NCI-H2171 (cell line): Measurements from ENCODE around the gene CCSAP.
"Not testable (repeated sequence)": the region's sequence is repeated elsewhere in the genome, so short reads cannot be mapped to it uniquely, and the experiment has no call there.

Experiments
- DNase-seq: peaks from one replicate; lab custom pipeline; 2025; lab: John Stamatoyannopoulos, UW

Gene CCSAP, protein sequence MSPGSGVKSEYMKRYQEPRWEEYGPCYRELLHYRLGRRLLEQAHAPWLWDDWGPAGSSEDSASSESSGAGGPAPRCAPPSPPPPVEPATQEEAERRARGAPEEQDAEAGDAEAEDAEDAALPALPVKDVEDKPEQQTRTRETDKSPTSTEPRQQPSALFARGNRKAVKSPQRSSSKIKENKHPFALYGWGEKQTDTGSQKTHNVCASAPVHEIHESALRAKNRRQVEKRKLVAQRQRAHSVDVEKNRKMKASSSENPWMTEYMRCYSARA

DNA sequence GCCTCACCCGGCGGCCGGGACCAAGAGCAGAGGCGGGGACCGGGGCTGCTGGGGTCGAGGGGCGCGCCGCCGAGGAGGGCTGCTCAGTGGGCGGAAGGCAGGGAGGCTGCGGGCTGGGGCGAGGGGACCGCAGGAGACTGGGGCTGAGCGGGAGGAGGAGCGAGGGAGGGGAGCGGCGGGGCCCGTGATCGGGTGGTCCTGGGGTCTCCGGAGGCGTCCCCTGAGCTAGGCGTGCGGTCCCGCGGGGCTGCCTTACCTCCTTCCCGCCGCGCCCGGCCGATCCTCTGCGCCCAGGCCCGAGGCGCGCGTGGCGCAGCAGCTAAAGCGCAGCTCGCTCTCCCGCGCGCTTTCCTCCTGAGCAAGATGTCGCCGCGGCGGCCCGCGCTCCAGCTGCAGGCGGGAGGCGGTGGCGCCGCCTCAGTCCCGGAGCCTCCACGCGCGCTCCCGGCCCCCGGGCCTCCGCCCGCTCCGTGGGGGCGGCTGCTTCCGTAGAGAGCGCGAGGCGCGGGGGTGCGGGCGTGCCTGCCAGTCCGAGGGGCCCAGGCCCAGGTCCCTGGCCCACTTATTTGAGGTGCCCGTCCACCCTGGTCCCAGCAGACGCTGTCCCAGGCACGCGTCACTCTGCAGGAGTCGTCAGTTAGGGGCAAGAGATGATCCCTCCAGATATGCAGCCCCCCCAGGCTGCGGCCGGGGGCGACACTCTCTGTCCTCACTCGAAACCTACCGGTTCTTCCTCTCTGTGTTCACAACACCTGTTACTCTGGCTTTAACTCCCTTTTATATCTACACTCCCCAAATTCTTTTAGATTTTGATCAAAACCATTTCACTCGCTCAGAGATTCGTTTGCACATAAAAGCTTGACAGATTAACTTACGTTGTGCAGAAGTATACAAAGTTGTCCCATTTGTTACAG lies at the start of gene CCSAP:
CCSAP (minus strand) TSS at position 392 of the 914 bp plus-strand sequence. CDS start 582 bp downstream, outside the sequence.
- peak; percentile 55 for DNase-seq

DNA sequence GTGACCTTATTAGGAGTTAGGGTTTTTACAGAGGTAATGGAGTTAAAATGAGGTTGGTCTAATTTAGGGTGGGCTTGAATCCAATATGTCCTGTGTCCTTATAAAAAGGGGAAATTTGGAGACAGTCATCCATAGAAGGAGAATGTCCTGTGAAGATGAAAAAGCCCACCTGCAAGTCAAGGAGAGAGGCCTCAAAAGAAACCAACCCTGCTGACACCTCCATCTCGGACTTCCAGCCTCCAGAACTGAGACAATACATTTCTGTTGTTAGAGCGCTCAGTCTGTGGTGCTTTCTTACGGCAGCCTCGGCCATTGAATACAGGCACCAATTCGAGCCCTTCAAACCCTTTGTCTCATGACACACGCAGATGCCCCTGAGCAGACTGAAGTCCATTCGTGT lies 47.3 kb upstream of the CCSAP start:
- DNase-seq = no peak

DNA sequence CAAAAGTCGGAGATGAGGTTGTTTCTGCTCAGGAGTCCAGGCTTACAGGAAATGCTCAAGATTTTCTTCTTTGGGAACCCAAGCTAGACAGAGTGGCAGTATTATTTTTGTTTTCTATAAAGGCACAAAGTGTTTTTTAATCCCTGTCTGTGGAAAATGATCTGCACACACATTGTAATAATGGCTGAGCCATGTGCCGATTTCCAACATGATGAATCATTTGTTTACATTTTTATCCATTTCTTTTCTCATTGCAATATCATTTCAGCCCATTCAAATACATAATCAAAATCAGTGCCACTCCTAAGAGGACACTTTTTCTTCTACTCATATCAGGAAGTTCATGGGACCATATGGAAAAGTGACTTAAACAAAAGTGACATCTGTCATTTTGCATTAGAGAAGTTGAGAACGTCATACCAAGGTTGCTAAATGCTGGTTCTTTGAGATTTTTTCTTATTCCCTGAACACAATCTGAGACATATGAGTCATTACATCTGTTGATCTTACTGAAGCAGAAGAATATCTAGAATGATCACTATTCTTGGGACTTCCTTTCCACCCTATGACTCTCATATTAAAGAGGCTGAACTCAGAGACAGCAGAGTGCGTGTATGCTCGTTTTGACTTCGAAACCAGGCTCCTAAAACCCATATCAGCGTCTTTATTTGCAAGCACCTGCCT lies 46.2 kb upstream of the CCSAP start:
- peak; percentile 17 for DNase-seq

DNA sequence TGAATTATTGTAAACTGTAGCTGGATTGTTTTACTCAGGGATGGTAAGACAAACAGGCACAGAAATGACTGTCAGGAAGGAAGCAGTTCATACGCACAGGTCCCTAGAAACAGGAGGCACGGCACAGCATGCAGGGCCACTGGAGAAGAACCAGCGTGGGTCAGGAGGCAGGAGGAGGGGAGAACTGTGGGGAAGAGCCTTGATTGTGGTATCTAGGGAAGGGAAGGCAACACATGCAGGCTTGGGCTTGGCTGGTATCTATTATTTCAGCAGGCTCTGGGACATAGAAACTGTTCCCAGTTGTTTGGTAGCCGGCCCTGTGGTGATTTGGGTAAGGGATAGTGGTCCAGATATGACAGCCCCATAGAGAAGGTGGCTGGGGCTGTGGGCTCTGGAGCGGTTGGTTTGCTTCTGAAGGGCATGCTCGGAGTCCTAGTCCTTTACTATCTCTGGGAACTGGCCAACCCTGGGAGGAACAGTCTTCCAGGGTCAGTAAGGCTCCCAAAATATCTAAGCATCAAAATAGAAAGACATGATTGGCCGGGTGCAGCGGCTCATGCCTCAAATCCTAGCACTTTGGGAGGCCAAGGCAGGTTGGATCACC lies 43.1 kb upstream of the CCSAP start:
- DNase-seq = no peak

DNA sequence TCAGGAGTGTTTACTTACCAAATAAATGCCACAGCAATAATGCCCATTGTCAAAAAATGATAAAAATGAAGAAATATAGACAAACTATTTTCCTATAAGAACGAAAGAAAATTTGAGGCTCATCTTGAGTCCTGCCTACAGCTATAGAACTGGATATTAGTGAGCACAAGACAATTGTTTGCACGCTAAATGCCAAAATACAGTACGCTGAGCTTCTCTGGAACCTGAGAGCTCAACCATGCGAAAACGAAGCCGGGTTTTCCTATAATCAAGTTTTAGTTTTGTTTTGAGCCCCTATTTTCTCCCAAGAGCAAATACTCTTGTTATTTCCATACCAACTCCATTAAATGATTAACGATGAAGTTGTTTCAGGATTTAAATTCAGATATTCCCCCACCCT lies 42.0 kb upstream of the CCSAP start:
- no peak for DNase-seq

DNA sequence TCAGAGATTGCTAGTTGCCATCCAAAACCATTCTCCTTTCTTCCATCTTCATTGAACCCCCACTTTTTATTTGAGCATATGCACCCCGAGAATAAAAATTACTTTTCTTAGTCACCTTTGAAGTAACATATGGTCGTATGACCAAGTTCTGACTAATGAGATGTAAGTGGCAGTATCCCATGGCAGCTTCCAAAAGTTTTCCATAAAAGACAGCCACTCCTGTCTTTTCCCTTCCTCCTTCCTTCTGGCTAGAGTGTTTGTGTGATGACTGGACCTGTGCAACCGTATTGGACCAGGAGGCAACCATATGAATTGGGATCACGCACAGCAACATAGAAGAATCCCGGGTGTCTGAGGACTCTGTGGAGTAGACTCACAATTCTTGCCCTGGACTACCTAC lies 41.1 kb upstream of the CCSAP start:
- no peak for DNase-seq

DNA sequence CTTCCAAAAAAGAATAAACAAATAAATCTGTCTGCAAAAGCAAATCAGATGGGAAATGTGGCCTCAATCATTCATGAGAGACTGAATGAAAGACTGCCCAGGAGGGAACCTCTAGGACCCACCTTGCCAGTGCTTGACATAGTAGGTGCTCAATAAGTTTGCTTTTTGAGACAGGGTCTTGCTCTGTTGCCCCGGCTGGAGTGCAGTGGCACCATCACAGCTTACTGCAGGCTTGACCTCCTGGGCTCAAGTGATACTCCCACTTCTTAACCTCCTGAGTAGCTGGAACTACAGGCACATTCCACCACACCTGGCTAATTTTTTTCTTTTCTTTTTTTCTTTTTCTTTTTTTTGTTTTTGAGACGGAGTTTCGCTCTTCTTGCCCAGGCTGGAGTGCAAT lies 40.3 kb upstream of the CCSAP start:
- no peak for DNase-seq

DNA sequence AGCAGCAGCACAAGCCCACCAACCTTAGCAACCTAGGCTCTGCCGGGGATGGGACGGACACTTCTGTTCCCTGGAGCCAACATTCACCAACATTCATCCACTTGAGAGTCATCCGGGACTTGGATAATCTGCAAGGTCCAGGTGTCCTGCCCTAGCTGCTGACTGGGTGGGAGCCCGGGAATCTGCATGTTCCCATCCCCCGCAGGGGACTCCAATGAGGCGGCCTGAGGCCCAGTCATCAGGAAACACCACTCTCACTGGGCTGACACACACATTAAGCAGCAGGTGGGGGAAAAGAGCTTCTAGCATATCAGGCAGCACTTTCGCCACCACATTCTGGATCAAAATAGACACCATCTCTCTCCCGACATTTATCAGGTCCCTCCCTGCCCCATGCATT lies 38.4 kb upstream of the CCSAP start:
- DNase-seq = peak; percentile 20

DNA sequence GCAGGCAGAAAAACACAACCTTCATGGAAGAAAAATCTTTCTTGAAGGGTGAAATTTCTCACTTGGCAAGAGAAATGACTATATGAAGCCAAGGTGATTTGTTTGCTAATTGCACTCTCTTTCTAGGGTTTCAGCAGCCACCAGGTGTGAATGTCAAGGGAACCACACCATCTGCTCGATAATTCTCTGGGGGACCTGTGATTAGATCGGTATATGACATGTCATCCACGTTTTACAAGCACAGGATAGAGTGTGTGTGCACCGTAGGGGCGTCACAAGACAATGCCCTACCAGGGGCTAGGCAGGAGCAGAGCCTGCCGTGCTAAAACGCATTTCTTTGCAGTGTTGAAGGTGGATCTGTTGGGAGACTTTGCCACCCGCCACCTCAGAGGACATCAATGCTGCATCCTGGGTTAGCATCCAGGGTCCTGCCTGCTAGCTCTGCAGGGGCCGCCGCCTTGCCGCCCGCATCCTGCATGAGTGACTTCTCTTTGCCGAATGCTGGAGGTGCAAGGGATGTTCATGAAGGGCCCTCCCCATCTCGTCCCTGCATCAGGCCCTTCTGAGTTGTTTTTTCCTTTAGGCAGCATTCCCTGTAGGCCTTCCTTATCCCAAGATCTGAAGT lies 37.8 kb upstream of the CCSAP start:
- DNase-seq = peak; percentile 91

DNA sequence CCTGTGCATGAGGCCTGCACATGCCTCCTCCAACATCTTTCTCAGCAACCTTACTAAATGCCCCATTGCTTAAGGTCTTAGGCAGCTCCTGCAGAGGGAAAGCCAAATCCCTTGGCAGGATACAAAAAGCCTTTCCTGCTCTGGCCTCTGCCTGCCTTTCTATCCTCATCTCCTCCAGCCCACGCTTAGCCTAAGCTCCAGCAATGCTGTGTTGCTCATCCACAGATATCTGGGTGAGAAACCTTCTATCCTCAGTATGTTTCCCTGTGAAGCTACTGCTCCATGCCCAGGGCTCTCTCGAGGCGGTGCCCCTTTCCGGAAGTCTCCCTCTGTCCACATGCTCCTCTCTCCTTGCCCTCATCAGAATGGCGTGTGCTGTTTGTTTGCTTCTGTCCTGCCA lies 37.0 kb upstream of the CCSAP start:
- DNase-seq = no peak

DNA sequence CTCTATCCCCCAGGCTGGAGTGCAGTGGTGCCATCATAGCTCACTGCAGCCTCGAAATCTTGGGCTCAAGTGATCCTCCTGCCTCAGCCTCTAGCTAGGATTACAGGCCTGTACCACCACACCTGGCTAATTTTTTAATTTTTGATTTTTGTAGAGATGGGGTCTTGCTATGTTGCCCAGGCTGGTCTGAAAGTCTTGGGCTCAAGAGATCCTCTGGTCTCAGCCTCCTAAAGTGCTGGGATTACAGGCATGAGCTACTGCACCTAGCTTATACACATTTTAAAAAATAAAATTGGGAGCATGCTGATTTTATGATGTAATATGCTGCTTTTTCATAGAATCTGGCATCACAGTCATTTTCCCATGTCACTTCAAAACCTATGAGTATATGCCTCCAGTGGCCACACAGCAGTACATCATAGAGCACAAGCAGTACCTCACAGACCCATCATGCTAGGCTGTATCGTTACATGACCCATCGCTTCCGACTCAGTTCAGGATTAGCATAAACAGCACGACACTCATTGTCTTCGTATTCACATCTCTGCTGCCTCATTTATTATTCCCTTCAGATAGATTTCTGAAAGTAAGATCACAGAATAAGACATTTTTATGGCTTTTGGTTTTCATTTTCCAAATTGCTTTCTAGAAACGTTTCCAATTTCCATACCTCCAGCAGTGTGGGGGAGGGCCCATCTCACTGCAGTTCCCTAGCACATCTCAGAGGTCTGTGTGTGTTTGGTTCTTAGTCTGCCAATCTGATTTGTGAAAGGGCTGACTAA lies 35.9 kb upstream of the CCSAP start:
- DNase-seq = no peak

DNA sequence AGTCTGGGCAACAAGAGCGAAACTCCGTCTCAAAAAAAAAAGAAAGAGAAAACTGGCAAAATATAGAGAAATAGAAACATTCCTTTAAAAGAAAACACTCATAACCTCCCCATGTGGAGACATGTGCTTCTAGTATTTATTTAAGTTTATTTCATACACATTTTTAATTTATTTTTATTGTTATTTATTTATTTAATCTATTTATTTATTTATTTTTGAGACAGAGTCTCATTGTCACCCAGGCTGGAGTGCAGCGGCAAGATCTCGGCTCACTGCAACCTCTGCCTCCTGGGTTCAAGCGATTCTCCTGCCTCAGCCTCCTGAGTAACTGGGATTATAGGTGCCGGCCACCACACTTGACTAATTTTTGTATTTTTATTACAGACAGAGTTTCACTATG lies 35.2 kb upstream of the CCSAP start:
- DNase-seq = not testable (repeated sequence)

DNA sequence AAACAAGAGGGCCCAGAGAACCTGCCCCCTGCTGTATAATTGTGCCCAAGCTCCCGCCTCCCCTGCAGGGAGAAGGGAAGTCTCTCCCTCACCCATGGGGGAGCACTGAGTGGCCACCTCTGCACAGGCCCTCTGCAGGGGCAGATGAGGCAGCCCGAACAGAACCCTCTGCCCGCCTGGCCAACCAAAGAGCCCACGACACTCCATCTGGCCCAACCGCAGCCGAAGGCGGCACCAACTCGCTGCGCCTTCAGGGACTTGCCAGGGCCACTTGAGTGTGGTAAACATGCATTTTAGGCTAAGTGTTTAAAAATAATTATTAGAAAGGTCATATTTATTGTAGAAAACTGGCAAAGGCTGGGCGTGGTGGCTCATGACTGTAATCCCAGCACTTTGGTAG lies 34.6 kb upstream of the CCSAP start:
- DNase-seq = no peak

DNA sequence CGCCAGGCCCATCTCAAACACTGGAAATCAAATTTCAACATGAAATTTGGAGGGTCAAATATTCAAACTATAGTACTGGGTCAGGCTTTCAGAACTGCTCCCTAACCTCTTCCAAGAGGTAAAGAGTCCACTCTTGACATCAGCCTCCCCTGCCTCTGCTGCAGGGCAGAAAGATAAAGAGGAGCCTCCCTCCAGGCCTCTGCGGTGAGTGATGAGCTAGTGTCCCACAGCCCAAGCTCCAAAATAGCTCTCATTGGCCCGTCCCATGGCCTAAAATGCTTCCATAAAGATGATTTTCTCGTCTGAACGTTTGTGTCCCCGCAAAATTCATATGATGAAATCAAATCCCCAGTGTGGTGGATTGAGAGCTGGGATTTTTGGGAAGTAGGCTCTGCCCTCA lies 33.7 kb upstream of the CCSAP start:
- no peak for DNase-seq

DNA sequence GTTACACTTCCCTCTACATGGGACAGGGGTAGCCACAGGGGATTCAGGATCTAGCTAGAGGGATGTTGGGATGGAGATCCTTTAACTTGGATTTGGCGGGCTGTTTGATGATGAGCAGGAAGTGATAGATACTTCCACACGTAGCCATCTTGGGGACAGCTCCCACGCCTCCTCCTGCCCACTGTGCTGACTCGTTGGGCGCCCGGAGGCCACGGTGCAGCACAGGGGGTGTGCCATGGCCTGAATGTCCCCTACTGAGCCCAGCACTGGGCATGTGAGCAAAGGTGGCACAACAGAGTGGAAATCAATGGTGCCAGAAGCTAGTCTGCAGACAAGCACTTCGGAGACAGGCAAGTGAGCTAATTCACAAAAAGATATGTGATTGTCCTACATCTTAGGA lies 31.6 kb upstream of the CCSAP start:
- DNase-seq = no peak

DNA sequence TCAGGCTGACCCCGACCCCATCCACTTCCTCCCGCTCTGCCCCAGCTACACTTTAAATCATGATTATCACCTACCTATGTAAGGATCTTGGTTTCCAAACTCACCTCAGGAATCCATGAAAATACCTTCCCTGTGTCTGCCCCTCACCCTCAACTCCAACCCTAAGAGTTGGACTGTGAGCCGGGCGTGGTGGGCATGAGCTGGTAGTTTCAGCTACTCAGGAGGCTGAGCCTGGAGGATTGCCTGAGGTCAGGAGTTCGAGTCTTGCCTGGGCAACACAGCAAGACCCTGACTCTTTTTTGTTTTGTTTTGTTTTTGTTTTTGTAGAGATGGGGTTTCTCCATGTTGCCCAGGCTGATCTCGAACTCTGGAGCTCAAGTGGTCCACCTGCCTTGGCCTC lies 30.5 kb upstream of the CCSAP start:
- DNase-seq = no peak

DNA sequence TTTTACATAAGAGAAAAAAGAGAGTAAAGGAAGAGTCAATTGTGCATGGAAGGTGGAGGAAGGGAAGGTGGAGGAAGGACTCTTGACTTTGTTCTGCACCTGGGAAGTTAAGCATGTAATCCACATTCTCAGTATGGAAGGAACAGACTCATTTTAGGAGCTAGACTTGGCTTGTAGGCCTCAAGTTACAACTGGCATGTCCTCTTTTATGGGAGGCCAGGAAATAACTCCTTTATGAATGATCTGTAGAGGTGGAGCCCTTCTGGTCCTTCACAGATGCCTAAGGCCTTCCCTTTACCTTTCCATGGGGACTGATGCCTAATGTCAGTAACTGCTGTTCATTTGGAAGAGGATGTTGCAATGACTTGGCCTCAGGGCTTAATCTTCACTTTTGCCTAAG lies 29.4 kb upstream of the CCSAP start:
- DNase-seq = no peak

DNA sequence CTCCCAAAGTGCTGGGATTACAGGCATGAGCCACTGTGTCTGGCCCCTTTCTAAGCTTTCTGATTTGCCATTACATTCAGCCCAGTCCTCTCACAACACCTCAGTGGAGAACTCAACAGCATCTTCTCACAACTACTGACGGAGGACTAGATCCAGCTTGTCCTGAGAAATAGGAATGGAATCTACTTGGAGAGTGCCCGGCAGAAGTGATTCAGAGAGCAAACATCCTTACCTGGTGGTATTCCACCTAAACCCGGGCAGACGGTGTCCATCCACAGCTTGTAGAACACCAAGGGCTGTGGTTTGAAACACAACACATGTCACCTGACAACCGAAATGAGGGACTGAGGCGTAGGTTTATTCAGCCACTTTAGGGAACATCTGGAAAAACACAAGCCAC lies 28.8 kb upstream of the CCSAP start:
- no peak for DNase-seq

DNA sequence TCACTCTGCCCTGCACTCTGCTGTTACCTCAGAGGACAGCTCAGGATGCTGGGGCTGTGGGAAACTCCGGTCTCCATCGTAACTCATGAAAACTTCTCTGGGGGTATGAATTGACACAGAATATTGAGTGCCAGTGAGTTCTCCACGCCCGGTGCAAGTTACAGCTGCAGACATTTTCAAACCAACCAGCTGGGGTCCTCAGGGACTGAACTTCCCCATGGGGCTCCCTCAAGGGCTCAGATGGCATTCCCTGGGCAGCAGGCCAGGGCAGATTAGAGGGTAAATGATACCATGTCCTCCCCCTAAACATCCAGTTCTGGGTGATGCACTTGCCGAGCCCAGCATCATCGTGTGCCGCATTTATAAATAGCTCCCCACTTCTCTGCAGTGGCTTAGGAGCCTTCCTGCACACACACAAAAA lies 27.8 kb upstream of the CCSAP start:
- DNase-seq = peak; percentile 91

DNA sequence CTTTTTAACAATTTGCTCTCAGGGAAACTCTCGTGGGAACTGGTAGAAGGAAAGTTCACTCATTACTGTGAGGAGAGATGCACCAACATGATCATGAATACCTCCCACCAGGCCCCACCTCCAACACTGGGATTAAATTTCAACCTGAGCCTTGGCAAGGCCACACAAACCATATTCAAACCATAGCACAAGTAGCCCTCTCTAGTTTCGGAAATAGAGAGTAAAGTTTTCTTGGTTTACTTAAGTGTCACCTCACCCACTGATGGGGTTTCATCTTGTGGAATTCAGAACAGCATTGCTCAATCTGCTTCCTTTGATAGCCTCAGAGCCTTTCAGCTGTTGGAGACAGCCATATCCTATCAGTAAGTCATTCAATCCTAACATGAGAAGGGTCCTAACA lies 25.5 kb upstream of the CCSAP start:
- peak; percentile 7 for DNase-seq

DNA sequence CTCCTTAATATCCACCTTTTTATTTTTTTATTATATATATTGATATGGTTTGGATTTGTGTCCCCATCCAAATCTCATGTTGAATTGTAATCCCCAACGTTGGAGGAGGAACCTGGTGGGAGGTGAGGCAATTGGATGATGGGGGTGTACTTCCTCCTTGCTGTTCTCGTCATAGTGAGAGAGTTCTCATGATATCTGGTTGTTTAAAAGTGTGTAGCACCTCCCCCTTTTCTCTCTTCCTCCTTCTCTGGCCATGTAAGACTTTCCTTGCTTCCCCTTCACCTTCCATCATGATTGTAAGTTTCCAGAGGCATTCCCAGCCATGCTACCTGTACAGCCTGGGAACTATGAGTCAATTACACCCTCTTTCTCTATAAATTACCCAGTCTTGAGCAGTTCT lies 22.7 kb upstream of the CCSAP start:
- no peak for DNase-seq
